Spleen (tissue), 11 donors: ENCODE results near the gene MFNG. TPM values are rescaled to one million over a fixed set of nuclear protein-coding genes. Genes with fewer than 3 reads are reported as not detected.
A peak's percentile ranks its signal among the peaks of the same experiment; 100 is the strongest.

Experiments
- DNase-seq: peaks from one replicate; pipeline ENCODE4 v3.0.0-alpha.2; 2020
- H3K27ac ChIP-seq, 8 donors: fragments of 200-600 bp; sonication (generic) in 7 of 8; 1 replicate in 4 of 8; 2 replicates in 4 of 8; pipeline versions ENCODE4 v1.5.0 to v1.8.0; 2016 to 2021; ENCODE audit warnings: inconsistent platforms in 4 of 8, mild to moderate bottlenecking in 4 of 8, moderate library complexity in 1 of 8
- H3K27me3 ChIP-seq, 7 donors: fragments of 200-600 bp; sonication (generic) in 6 of 7; replicated peaks in 1 of 7; 1 replicate in 4 of 7; 2 replicates in 3 of 7; pipeline versions ENCODE4 v1.5.0 to v1.8.0; 2016 to 2021; ENCODE audit warnings: inconsistent platforms in 3 of 7, mild to moderate bottlenecking in 1 of 7
- H3K36me3 ChIP-seq, 6 donors: fragments of 200-600 bp; sonication (generic) in 5 of 6; 1 replicate in 4 of 6; 2 replicates in 2 of 6; pipeline versions ENCODE4 v1.5.0 to v1.8.0; 2016 to 2021; ENCODE audit warnings: inconsistent platforms in 2 of 6
- H3K4me1 ChIP-seq, 6 donors: fragments of 200-600 bp; sonication (generic) in 5 of 6; 1 replicate in 3 of 6; 2 replicates in 3 of 6; pipeline versions ENCODE4 v1.5.0 to v1.8.0; 2016 to 2021; ENCODE audit warnings: inconsistent platforms in 3 of 6
- H3K4me3 ChIP-seq, 8 donors: fragments of 200-600 bp; sonication (generic) in 7 of 8; 1 replicate in 4 of 8; 2 replicates in 4 of 8; pipeline versions ENCODE4 v1.5.0 to v1.8.0; 2016 to 2021; ENCODE audit warnings: inconsistent platforms in 4 of 8, mild to moderate bottlenecking in 4 of 8, moderate library complexity in 2 of 8
- H3K9me3 ChIP-seq, 8 donors: fragments of 200-600 bp; sonication (generic) in 7 of 8; 1 replicate in 4 of 8; 2 replicates in 4 of 8; pipeline versions ENCODE4 v1.5.0 to v1.8.0; 2016 to 2021; ENCODE audit warnings: inconsistent platforms in 4 of 8
- CTCF ChIP-seq, 11 experiments: fragments of 200-600 bp in 7 of 11; fragments of 450-650 bp in 4 of 11; sonication (generic) in 4 of 11; IDR thresholded peaks in 8 of 11; conservative IDR thresholded peaks in 3 of 11; 1 replicate in 7 of 11; 2 replicates in 4 of 11; pipeline versions ENCODE4 v1.4.0 to v1.8.0; 2016 to 2021; ENCODE audit warnings: antibody characterized with exemption in 11 of 11, inconsistent platforms in 4 of 11, mild to moderate bottlenecking in 1 of 11
- POLR2A ChIP-seq, 3 donors: fragments of 450-650 bp; IDR thresholded peaks; one replicate each; pipeline ENCODE4 v1.5.1; 2017; ENCODE audit warnings: antibody characterized with exemption in 3 of 3, mild to moderate bottlenecking in 1 of 3
- POLR2AphosphoS5 ChIP-seq, 3 donors: sonication (generic); formaldehyde crosslinking; IDR thresholded peaks; one replicate each; pipeline ENCODE4 v1.5.1; 2017; ENCODE audit warnings: antibody characterized with exemption in 3 of 3
- WGBS, 5 donors: extraction: QIAGEN DNeasy Blood & Tissue Kit in 3 of 5; methylation state at CpG; one replicate each; pipeline versions ENCODE4 v1.1.5 to v1.1.7; 2013 to 2018; 5-methylcytosine and 5-hydroxymethylcytosine counted together
- intact Hi-C: fragments of 100-400 bp; cut with DNase I; formaldehyde crosslinking; loops from one replicate; pipeline ENCODE4 v1.15.0; 2023; ENCODE audit warnings: low total_unique reads
- polyA plus RNA-seq, 3 donors: library from polyadenylated mRNA; stranded (reverse); fragments of 200-250 nt; gene quantifications; one replicate each; pipeline ENCODE4 v1.2.1, GENCODE V29; 2013
- total RNA-seq, 7 donors: library from RNA; depleted of rRNA in 3 of 7; stranded (reverse); fragments of >200 nt in 3 of 7; fragmentation: NEBNext Ultra II Directional in 4 of 7; extraction: Animal tissue kit (Norgen Biotek cat#: 25700) in 4 of 7; gene quantifications; one replicate each; pipeline versions ENCODE4 v1.1.0 to v1.2.1, GENCODE V29; 2016 to 2021
- donor health status: healthy with polysubstance abuse.
- donor health status: DM: no; HTN: no; CAD: no; lungs with moderate emphysema.
- donor health status: DM: no; HTN: no; CAD: no.
- donor health status: Bipolar disorder and iron deficiency.
- donor health status: healthy.
- donor health status: DM: no; HTN: no; CAD: no.
- donor health status: DM: yes; HTN: yes; CAD: no.

MFNG gene
- total and polyA plus RNA-seq, 10 donors, result 38.7 to 138 (median 96.6) TPM

GRCh38 chr22:37500745-37501609 is 14.8 kb upstream of the MFNG start:
- DNase-seq, result no peak
- H3K27me3 ChIP-seq, result peaks cover 0 to 33% (median 0%) of the 10 kb centered on the region in 7 donors
- 48 to 64% (median 52%) methylated on average over 21 to 24 of the region's 24 CpGs for WGBS, 5 donors
- peaks cover 0 to 10% (median 0%) of the 10 kb centered on the region in 6 donors for H3K36me3 ChIP-seq
- H3K4me1 ChIP-seq, result peaks cover 6 to 69% (median 45%) of the 10 kb centered on the region in 6 donors
- peak; percentile 26 to 76 (median 75) for TF ChIP-seq POLR2AphosphoS5 (IDR thresholded peaks at IDR 0.05)
- TF ChIP-seq CTCF (IDR thresholded peaks at IDR 0.05 in 8 of 11, conservative IDR thresholded peaks at IDR 0.05 in 3 of 11), result no peak
- H3K4me3 ChIP-seq, result peak overlapping the region in 1 of 8 donors; percentile 23
- H3K27ac ChIP-seq, result peak overlapping the region; percentile 5 to 87 (median 76)
- no peaks in the 10 kb centered on the region for H3K9me3 ChIP-seq
- intact Hi-C loops, result no loop called here

GRCh38 chr22:37499789-37500540 is 13.8 kb upstream of the MFNG start:
- intact Hi-C loops, result no loop called here
- Histone ChIP-seq H3K27me3 (peaks cover 0 to 33% (median 0%) of the 10 kb centered on the region in 7 donors), H3K9me3 (no peaks in the 10 kb centered on the region), H3K4me1 (peaks cover 6 to 69% (median 45%) of the 10 kb centered on the region in 6 donors), H3K36me3 (peaks cover 0 to 7% (median 0%) of the 10 kb centered on the region in 6 donors), H3K27ac (peak overlapping the region in 7 of 8 donors; percentile 36 to 87 (median 76)), H3K4me3 (no peak overlapping the region)
- WGBS, 5 donors, result 81 to 89% (median 87%) methylated on average over 13 of the region's 13 CpGs
- DNase-seq, result no peak
- no peak for TF ChIP-seq POLR2A (IDR thresholded peaks at IDR 0.05)
- no peak for TF ChIP-seq POLR2AphosphoS5 (IDR thresholded peaks at IDR 0.05)
- no peak for TF ChIP-seq CTCF (IDR thresholded peaks at IDR 0.05 in 8 of 11, conservative IDR thresholded peaks at IDR 0.05 in 3 of 11)

GRCh38 chr22:37499027-37499707 is 13.0 kb upstream of the MFNG start:
- 65 to 78% (median 74%) methylated on average over 11 to 12 of the region's 12 CpGs for WGBS, 5 donors
- no peak for DNase-seq
- Histone ChIP-seq H3K27ac (peak overlapping the region in 3 of 8 donors; percentile 77 to 87 (median 79)), H3K36me3 (peaks cover 0 to 7% (median 0%) of the 10 kb centered on the region in 6 donors), H3K4me3 (no peak overlapping the region), H3K4me1 (peaks cover 6 to 65% (median 43%) of the 10 kb centered on the region in 6 donors), H3K9me3 (no peaks in the 10 kb centered on the region), H3K27me3 (peaks cover 0 to 33% (median 0%) of the 10 kb centered on the region in 7 donors)
- TF ChIP-seq POLR2A (IDR thresholded peaks at IDR 0.05) (no peak), CTCF (IDR thresholded peaks at IDR 0.05 in 8 of 11, conservative IDR thresholded peaks at IDR 0.05 in 3 of 11) (no peak), POLR2AphosphoS5 (IDR thresholded peaks at IDR 0.05) (no peak)
- intact Hi-C loops, result no loop called here
